Muscle layer of duodenum (tissue), 2 donors: ENCODE results near the gene SSX7.
"Not testable (repeated sequence)": the region's sequence is repeated elsewhere in the genome, so short reads cannot be mapped to it uniquely, and the experiment has no call there.

Source experiments
- H3K27ac ChIP-seq: one replicate; pipeline ENCODE4 v1.7.0; 2013; ENCODE audit warnings: mild to moderate bottlenecking, low read length
- H3K27me3 ChIP-seq: one replicate; pipeline ENCODE4 v1.7.0; 2013; ENCODE audit warnings: low read depth, mild to moderate bottlenecking, control low read depth, low read length
- H3K36me3 ChIP-seq, 2 donors: one replicate each; pipeline ENCODE4 v1.7.0; 2013; ENCODE audit warnings: low read length in 2 of 2, control low read depth in 1 of 2, mild to moderate bottlenecking in 1 of 2; ENCODE audit not compliant: insufficient read depth in 2 of 2, control insufficient read depth in 1 of 2
- H3K4me1 ChIP-seq, 2 donors: one replicate each; pipeline ENCODE4 v1.7.0; 2013; ENCODE audit warnings: low read length in 2 of 2, mild to moderate bottlenecking in 2 of 2, control low read depth in 1 of 2, moderate library complexity in 1 of 2; ENCODE audit not compliant: insufficient read depth in 2 of 2, control insufficient read depth in 1 of 2
- H3K4me3 ChIP-seq, 2 donors: one replicate each; pipeline ENCODE4 v1.7.0; 2013; ENCODE audit warnings: low read length in 2 of 2, low read depth in 1 of 2, mild to moderate bottlenecking in 1 of 2
- H3K9me3 ChIP-seq, 2 donors: one replicate each; pipeline ENCODE4 v1.7.0; 2013; ENCODE audit warnings: low read length in 2 of 2, control low read depth in 1 of 2, mild to moderate bottlenecking in 1 of 2; ENCODE audit not compliant: control insufficient read depth in 1 of 2
- donor health status: healthy.

The SSX7 gene

DNA sequence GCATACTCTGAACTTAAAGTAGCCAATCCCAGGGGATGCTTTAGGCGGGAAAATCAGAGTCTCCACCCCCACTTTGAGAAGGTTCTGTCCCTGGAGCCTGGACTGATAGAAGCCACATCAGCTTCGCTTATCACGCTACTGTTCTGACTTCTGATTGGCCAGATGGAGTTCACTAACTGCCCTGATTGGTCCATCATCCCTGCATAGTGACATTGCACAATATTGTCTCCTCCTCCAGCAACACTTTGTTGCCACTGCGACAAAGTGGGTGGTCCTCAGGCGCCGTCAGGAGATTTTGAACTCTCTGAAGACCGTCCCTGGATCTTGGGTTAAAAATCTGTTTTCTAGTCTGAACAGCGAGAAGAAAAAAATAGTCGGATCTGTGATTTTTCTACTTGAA lies at the start of gene SSX7:
Gene SSX7 (minus strand): TSS at position 101 of the 400 bp plus-strand sequence. CDS start 1,428 bp downstream, outside the sequence.
- not testable (repeated sequence) for H3K27ac ChIP-seq, H3K9me3 ChIP-seq, H3K4me1 ChIP-seq, H3K4me3 ChIP-seq, H3K36me3 ChIP-seq, H3K27me3 ChIP-seq

DNA sequence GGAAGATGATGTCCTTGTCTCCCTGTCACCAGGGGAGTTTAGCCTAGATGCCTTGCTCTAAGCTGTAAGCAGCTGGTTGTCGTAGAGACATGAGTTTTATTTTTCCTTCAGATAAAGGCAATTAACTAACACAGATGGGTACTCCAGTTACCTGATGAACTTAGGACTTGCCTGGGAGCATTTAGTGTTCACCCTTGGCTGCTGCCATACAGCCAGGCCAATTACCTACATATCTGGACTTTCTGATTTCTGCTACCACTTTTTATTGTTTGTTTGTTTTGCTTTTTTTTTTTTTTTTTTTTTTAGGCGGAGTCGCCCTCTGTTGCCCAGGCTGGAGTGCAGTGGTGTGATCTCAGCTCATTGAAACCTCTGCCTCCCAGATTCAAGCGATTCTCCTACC lies 37.3 kb upstream of the SSX7 start:
- H3K4me1 ChIP-seq, H3K27me3 ChIP-seq, H3K36me3 ChIP-seq, H3K27ac ChIP-seq, H3K9me3 ChIP-seq, H3K4me3 ChIP-seq: not testable (repeated sequence)

GRCh38 chrX:52662218-52662617 lies 7.5 kb upstream of the SSX7 start:
- not testable (repeated sequence) for H3K4me1 ChIP-seq, H3K27me3 ChIP-seq

DNA sequence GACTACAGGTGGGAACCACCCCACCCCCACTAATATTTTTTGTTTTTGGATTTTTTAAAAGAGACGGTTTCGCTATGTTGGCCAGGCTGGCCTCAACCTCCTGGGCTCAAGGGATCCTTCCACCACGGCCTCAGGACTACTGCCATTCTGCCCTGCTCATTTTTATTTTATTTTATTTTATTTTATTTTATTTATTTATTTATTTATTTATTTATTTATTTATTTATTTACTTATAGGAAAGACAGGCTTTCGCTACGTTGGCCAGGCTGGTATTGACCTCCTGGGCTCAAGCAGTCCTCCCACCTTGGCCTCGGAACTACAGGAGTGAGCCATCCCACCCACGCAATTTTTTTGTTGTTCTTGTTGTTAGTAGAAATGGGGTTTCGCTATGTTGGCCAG lies 775 bp upstream of the SSX7 start:
- H3K27me3 ChIP-seq, H3K9me3 ChIP-seq, H3K27ac ChIP-seq, H3K36me3 ChIP-seq, H3K4me1 ChIP-seq, H3K4me3 ChIP-seq: not testable (repeated sequence)

More at GRCh38 chrX:52662218-52662617, 7.5 kb upstream of the SSX7 start:
- not testable (repeated sequence) for H3K9me3 ChIP-seq, H3K36me3 ChIP-seq, H3K27ac ChIP-seq, H3K4me3 ChIP-seq

DNA sequence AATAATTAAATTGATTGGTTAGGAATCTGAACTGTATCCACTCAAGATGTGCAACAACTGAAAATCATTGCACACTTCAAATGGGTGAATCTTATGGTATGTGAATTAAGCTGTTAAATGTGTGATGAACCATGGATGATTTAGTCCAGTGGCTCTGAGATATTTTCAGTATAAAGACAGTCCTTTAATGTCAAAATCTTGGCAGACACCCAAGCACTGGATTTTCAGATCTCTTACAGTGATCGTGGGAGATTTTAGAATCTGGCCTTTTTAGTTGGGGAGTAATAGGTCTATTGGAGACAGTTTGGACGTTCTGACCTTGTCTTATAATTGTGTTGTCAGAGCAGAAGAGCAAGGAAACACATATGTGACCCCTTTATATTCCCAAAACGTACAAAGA lies 4.0 kb downstream of the SSX7 start:
- not testable (repeated sequence) for H3K9me3 ChIP-seq, H3K36me3 ChIP-seq, H3K4me3 ChIP-seq, H3K27me3 ChIP-seq, H3K27ac ChIP-seq, H3K4me1 ChIP-seq

GRCh38 chrX:52648956-52649355 lies 5.7 kb downstream of the SSX7 start:
- not testable (repeated sequence) for H3K36me3 ChIP-seq, H3K27ac ChIP-seq, H3K27me3 ChIP-seq, H3K9me3 ChIP-seq, H3K4me1 ChIP-seq, H3K4me3 ChIP-seq

- not testable (repeated sequence) for H3K9me3 ChIP-seq, H3K27me3 ChIP-seq, H3K4me1 ChIP-seq, H3K4me3 ChIP-seq, H3K36me3 ChIP-seq, H3K27ac ChIP-seq
Observed at GRCh38 chrX:52628483-52628882, 26.2 kb downstream of the SSX7 start.

DNA sequence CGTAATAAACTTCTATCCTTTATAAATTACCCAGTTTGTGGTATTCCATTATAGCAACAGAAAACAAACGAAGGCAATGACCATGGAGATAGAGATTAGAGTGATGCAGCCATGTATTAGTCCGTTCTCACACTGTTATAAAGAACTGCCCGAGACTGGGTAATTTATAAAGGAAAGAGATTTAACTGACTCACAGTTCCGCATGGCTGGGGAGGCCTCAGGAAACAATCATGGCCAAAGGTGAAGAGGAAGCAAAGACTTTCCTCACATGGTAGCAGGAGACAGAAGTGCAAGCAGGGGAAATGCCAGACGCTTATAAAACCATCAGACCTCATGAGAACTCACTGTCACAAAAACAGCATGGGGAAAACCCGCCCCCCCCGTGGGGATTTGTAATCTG lies 34.0 kb downstream of the SSX7 start:
- H3K9me3 ChIP-seq, H3K27ac ChIP-seq, H3K36me3 ChIP-seq, H3K27me3 ChIP-seq, H3K4me3 ChIP-seq, H3K4me1 ChIP-seq: not testable (repeated sequence)

- Histone ChIP-seq H3K36me3 (no peaks in the 10 kb centered on the region), H3K9me3 (no peaks in the 10 kb centered on the region), H3K4me3 (no peak overlapping the region), H3K4me1 (no peaks in the 10 kb centered on the region), H3K27me3 (no peaks in the 10 kb centered on the region), H3K27ac (no peak overlapping the region)
Observed at GRCh38 chrX:52608961-52609360, 45.7 kb downstream of the SSX7 start.

DNA sequence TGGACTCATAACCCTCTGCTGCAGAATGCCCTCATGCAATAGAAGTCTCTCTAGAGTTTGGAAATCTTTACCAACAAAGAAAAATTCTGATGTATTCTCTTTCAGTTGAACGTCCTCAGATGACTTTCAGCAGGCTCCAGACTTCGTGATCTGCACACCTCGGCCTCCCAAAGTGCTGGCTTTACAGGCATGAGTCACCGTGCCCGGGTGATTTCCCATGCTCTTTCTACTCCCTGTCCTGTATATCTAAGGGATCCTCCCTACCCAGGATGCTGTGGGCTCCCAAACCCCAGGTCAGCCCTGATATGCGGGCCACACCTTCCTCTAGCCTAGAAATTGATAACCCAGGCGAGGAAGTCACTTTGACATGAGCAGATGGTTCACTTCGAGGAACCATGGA lies 51.5 kb downstream of the SSX7 start:
- not testable (repeated sequence) for H3K4me1 ChIP-seq, H3K27ac ChIP-seq, H3K27me3 ChIP-seq, H3K4me3 ChIP-seq, H3K9me3 ChIP-seq, H3K36me3 ChIP-seq

DNA sequence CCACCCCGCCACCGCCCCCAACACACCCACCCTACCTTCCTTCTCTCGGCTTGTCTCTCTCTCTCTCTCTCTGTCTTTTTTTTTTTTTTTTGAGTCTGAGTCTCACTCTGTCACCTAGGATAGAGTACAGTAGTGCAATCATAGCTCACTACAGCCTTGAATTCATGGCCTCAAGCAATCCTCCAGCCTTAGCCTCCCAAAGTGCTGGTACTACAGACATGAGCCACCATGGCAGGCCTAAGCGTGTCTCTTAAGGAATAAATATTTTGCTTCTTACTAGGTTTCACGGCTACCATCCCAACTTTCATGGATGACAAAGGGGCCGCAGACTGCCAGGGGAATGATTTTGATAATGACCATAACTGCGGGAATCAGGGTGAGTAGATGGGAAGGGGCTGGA lies 55.8 kb downstream of the SSX7 start:
- Histone ChIP-seq H3K36me3 (no peaks in the 10 kb centered on the region), H3K4me3 (no peak overlapping the region), H3K27ac (no peak overlapping the region), H3K4me1 (no peaks in the 10 kb centered on the region), H3K27me3 (no peaks in the 10 kb centered on the region), H3K9me3 (no peaks in the 10 kb centered on the region)

DNA sequence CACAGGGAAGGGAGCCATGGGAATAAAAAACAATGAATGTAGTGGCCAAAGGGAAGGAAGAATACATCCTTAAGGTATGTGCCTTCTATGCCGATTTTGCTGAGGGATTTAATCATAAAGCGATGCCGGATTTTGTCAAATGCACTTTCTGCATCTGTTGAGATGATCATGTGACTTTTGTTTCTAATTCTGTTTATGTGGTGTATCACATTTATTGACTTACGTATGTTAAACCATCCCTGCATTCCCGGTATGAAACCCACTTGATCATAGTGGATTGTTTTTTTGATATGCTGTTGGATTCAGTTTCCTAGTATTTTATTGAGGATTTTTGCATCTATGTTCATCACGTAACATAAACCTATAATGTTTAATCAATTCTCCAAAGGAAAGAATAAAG lies 60.0 kb downstream of the SSX7 start:
- H3K27ac ChIP-seq: no peak overlapping the region
- H3K4me3 ChIP-seq: no peak overlapping the region
- no peaks in the 10 kb centered on the region for H3K27me3 ChIP-seq
- H3K4me1 ChIP-seq: no peaks in the 10 kb centered on the region
- H3K36me3 ChIP-seq: no peaks in the 10 kb centered on the region
- H3K9me3 ChIP-seq: no peaks in the 10 kb centered on the region
